Neuronal stem cell (in vitro differentiated cells): ENCODE data around the gene RFX8.
A peak's percentile ranks its signal among the peaks of the same experiment; 100 is the strongest.

ENCODE experiments used
- DNase-seq: peaks from one replicate; pipeline ENCODE4 v3.0.0-alpha.2; 2013; ENCODE audit warnings: low spot score
- H2AFZ ChIP-seq: one replicate; pipeline ENCODE4 v1.6.1; 2013; ENCODE audit warnings: mild to moderate bottlenecking, low read length, inconsistent platforms
- H2AK5ac ChIP-seq: 2 replicates; pipeline ENCODE4 v1.6.1; 2013; ENCODE audit warnings: low read depth, mild to moderate bottlenecking, inconsistent platforms, low read length, moderate library complexity, mixed read lengths
- H2BK120ac ChIP-seq: 2 replicates; pipeline ENCODE4 v1.6.1; 2013; ENCODE audit warnings: low read depth, mild to moderate bottlenecking, inconsistent platforms, low read length, moderate library complexity, mixed read lengths
- H2BK12ac ChIP-seq: one replicate; pipeline ENCODE4 v1.6.1; 2013; ENCODE audit warnings: low read length, inconsistent platforms
- H2BK15ac ChIP-seq: 2 replicates; pipeline ENCODE4 v1.6.1; 2013; ENCODE audit warnings: mild to moderate bottlenecking, low read length, inconsistent platforms, mixed read lengths
- H2BK5ac ChIP-seq: one replicate; pipeline ENCODE4 v1.6.1; 2013; ENCODE audit warnings: inconsistent platforms, mild to moderate bottlenecking, low read length, moderate library complexity
- H3K14ac ChIP-seq: one replicate; pipeline ENCODE4 v1.6.1; 2013; ENCODE audit warnings: low read length, inconsistent platforms
- H3K18ac ChIP-seq: 2 replicates; pipeline ENCODE4 v1.6.1; 2013; ENCODE audit warnings: low read length, inconsistent platforms
- H3K23ac ChIP-seq: 2 replicates; pipeline ENCODE4 v1.6.1; 2013; ENCODE audit warnings: low read depth, mild to moderate bottlenecking, mixed read lengths, low read length, inconsistent platforms; ENCODE audit not compliant: poor library complexity
- H3K27ac ChIP-seq: replicated peaks from 3 replicates; pipeline ENCODE4 v1.5.1; 2013; ENCODE audit warnings: low read length, inconsistent platforms
- H3K27me3 ChIP-seq, 3 experiments: 2 replicates each; pipeline ENCODE4 v1.6.1; 2013; ENCODE audit warnings: low read length in 3 of 3, mild to moderate bottlenecking in 2 of 3, inconsistent platforms in 1 of 3, low read depth in 1 of 3, mixed read lengths in 1 of 3, moderate library complexity in 1 of 3; ENCODE audit not compliant: control insufficient read depth in 3 of 3, insufficient read depth in 3 of 3
- H3K36me3 ChIP-seq, 2 donors: replicated peaks in 1 of 2; 2 replicates each; pipeline ENCODE4 v1.6.1; 2013; ENCODE audit warnings: low read length in 2 of 2; ENCODE audit not compliant: control insufficient read depth in 2 of 2, insufficient read depth in 2 of 2
- H3K4ac ChIP-seq: 2 replicates; pipeline ENCODE4 v1.6.1; 2013; ENCODE audit warnings: inconsistent platforms, mild to moderate bottlenecking, low read length, moderate library complexity
- H3K4me1 ChIP-seq, 2 donors: 1 replicate in 1 of 2; 2 replicates in 1 of 2; pipeline ENCODE4 v1.6.1; 2013; ENCODE audit warnings: low read length in 2 of 2, low read depth in 1 of 2; ENCODE audit not compliant: control insufficient read depth in 2 of 2, insufficient read depth in 1 of 2
- H3K4me2 ChIP-seq: one replicate; pipeline ENCODE4 v1.6.1; 2013; ENCODE audit warnings: mild to moderate bottlenecking, low read length, inconsistent platforms; ENCODE audit not compliant: insufficient read depth, poor library complexity, severe bottlenecking
- H3K4me3 ChIP-seq, 2 donors: 2 replicates each; pipeline ENCODE4 v1.5.1; 2013; ENCODE audit warnings: low read length in 2 of 2, mild to moderate bottlenecking in 2 of 2, inconsistent platforms in 1 of 2, moderate library complexity in 1 of 2
- H3K79me1 ChIP-seq: one replicate; pipeline ENCODE4 v1.6.1; 2013; ENCODE audit warnings: low read depth, mild to moderate bottlenecking, inconsistent platforms, low read length, moderate library complexity
- H3K9ac ChIP-seq: one replicate; pipeline ENCODE4 v1.6.1; 2013; ENCODE audit warnings: mild to moderate bottlenecking, low read depth, low read length, inconsistent platforms; ENCODE audit not compliant: poor library complexity
- H3K9me3 ChIP-seq, 2 donors: replicated peaks in 1 of 2; 2 replicates each; pipeline versions ENCODE3 to v1.6.1; 2013; ENCODE audit warnings: low read length in 2 of 2, mild to moderate bottlenecking in 2 of 2, inconsistent platforms in 1 of 2, low read depth in 1 of 2, mixed read lengths in 1 of 2, moderate library complexity in 1 of 2; ENCODE audit not compliant: control insufficient read depth in 2 of 2, insufficient read depth in 1 of 2
- H4K8ac ChIP-seq: one replicate; pipeline ENCODE4 v1.6.1; 2013; ENCODE audit warnings: low read depth, mild to moderate bottlenecking, inconsistent platforms, low read length, moderate library complexity
- H4K91ac ChIP-seq: one replicate; pipeline ENCODE4 v1.6.1; 2013; ENCODE audit warnings: low read length, low read depth, mild to moderate bottlenecking, inconsistent platforms; ENCODE audit not compliant: poor library complexity
- WGBS, 2 donors: extraction: QIAGEN DNeasy Blood & Tissue Kit; methylation state at CpG; one replicate each; pipeline ENCODE4 v1.1.7; 2013; ENCODE audit warnings: missing lambda C conversion rate in 2 of 2, mixed read lengths in 1 of 2; ENCODE audit not compliant: insufficient read length in 2 of 2, insufficient replicate concordance in 1 of 2; ENCODE audit errors: extremely low coverage in 2 of 2; 5-methylcytosine and 5-hydroxymethylcytosine counted together

The RFX8 gene

GRCh38 chr2:101372792-101373191, 102.1 kb downstream of the RFX8 start:
- no CpG with 5 or more reads among the region's 1 CpG for WGBS, 2 donors

DNA sequence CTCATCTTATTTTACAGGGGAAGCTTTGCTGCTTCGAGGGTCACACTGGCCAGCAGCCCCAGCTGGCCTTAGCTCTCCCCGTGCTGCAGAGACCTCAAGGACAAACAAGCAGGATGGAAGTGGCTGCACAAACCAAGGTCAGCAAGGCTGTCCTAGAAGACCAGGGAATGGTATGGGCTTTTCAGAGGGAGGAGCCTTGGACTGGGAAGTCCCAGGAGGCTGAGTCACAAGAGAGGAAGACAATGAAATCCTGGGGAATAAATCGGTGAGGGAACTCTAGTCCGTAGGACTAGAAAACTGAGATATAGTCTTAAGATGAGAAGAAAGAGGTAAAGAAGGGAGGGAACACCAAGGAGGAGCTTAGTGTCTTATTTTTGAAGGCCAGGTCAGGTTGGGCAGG, 103.3 kb downstream of the RFX8 start:
- H2AFZ ChIP-seq: no peak overlapping the region
- DNase-seq: no peak
- H3K23ac ChIP-seq: no peak overlapping the region
- H2BK5ac ChIP-seq: no peak overlapping the region
- H4K91ac ChIP-seq: no peak overlapping the region
- no peaks in the 10 kb centered on the region for H3K27me3 ChIP-seq
- no peak overlapping the region for H2BK120ac ChIP-seq
- peaks cover 6 to 9% of the 10 kb centered on the region in 2 donors for H3K4me1 ChIP-seq
- no peak overlapping the region for H2BK12ac ChIP-seq
- H3K79me1 ChIP-seq: no peaks in the 10 kb centered on the region
- no peaks in the 10 kb centered on the region for H3K36me3 ChIP-seq
- no peak overlapping the region for H3K4me3 ChIP-seq
- H3K9me3 ChIP-seq: no peaks in the 10 kb centered on the region
- no peak overlapping the region for H3K14ac ChIP-seq
- no peak overlapping the region for H3K9ac ChIP-seq
- H2AK5ac ChIP-seq: no peak overlapping the region
- H3K27ac ChIP-seq: no peak overlapping the region
- whole genome bisulfite sequencing, 2 donors: no CpG with 5 or more reads among the region's 4 CpGs
- no peak overlapping the region for H3K4me2 ChIP-seq
- no peak overlapping the region for H3K4ac ChIP-seq
- H4K8ac ChIP-seq: no peak overlapping the region
- H2BK15ac ChIP-seq: no peak overlapping the region
- H3K18ac ChIP-seq: no peak overlapping the region

More at GRCh38 chr2:101372792-101373191, 102.1 kb downstream of the RFX8 start:
- Histone ChIP-seq H2BK12ac (no peak overlapping the region), H2BK5ac (no peak overlapping the region), H3K27me3 (no peaks in the 10 kb centered on the region), H3K4me1 (peaks cover 6 to 9% of the 10 kb centered on the region in 2 donors), H3K4me2 (no peak overlapping the region), H2BK120ac (no peak overlapping the region), H2AK5ac (no peak overlapping the region), H3K36me3 (no peaks in the 10 kb centered on the region), H3K27ac (no peak overlapping the region), H2AFZ (no peak overlapping the region), H4K91ac (no peak overlapping the region), H3K9ac (no peak overlapping the region), H3K14ac (no peak overlapping the region), H3K4ac (no peak overlapping the region), H4K8ac (no peak overlapping the region), H3K79me1 (no peaks in the 10 kb centered on the region), H2BK15ac (no peak overlapping the region), H3K23ac (no peak overlapping the region), H3K4me3 (no peak overlapping the region), H3K18ac (no peak overlapping the region), H3K9me3 (no peaks in the 10 kb centered on the region)
- DNase-seq: no peak

DNA sequence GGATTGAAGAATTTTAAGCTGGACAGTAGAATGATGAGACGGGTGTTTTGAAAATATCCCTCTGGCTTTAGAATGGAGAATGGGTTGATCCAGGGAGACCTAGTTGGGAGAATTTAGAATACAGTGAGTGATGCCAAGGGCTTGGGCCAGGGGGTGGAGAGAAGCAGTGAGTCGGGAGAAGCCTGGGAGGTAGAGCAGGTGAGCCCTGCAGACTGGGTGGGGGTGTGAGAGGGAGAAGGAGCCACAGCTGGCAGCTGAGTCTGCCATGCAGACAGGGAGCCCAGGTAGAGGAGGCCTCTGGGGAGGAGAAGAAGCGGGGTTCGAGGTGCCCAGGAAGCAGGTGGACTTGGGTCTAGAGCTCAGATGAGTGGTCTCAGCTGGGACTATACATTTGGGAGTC, 105.8 kb downstream of the RFX8 start:
- no peak overlapping the region for H3K14ac ChIP-seq
- no peak overlapping the region for H3K18ac ChIP-seq
- H2AFZ ChIP-seq: no peak overlapping the region
- H3K4me1 ChIP-seq: peaks cover 6 to 9% of the 10 kb centered on the region in 2 donors
- no peak overlapping the region for H3K9ac ChIP-seq
- no peaks in the 10 kb centered on the region for H3K79me1 ChIP-seq
- no peak overlapping the region for H3K27ac ChIP-seq
- no peaks in the 10 kb centered on the region for H3K27me3 ChIP-seq
- WGBS, 2 donors: no CpG with 5 or more reads among the region's 4 CpGs
- H2BK15ac ChIP-seq: no peak overlapping the region
- H2BK12ac ChIP-seq: no peak overlapping the region
- H4K8ac ChIP-seq: no peak overlapping the region
- H3K4ac ChIP-seq: no peak overlapping the region
- no peak overlapping the region for H3K4me3 ChIP-seq
- no peak overlapping the region for H3K23ac ChIP-seq
- H3K4me2 ChIP-seq: no peak overlapping the region
- no peak for DNase-seq
- no peak overlapping the region for H2BK120ac ChIP-seq
- no peak overlapping the region for H4K91ac ChIP-seq
- H2AK5ac ChIP-seq: no peak overlapping the region
- H2BK5ac ChIP-seq: no peak overlapping the region
- H3K9me3 ChIP-seq: no peaks in the 10 kb centered on the region
- no peaks in the 10 kb centered on the region for H3K36me3 ChIP-seq

- Histone ChIP-seq H4K91ac (no peak overlapping the region), H3K4me2 (no peak overlapping the region), H2BK12ac (no peak overlapping the region), H3K27ac (no peak overlapping the region), H3K18ac (no peak overlapping the region), H3K23ac (no peak overlapping the region), H3K79me1 (no peaks in the 10 kb centered on the region), H3K14ac (peak overlapping the region; percentile 63), H2BK15ac (no peak overlapping the region), H2AK5ac (no peak overlapping the region), H2BK120ac (no peak overlapping the region), H3K4ac (no peak overlapping the region), H2AFZ (no peak overlapping the region), H2BK5ac (no peak overlapping the region), H3K4me3 (no peak overlapping the region), H3K9me3 (no peaks in the 10 kb centered on the region), H3K36me3 (no peaks in the 10 kb centered on the region), H4K8ac (no peak overlapping the region), H3K4me1 (peaks cover 6 to 9% of the 10 kb centered on the region in 2 donors), H3K27me3 (no peaks in the 10 kb centered on the region), H3K9ac (no peak overlapping the region)
- WGBS, 2 donors: no CpG with 5 or more reads among the region's 5 CpGs
- no peak for DNase-seq
These were observed 106.5 kb downstream of the RFX8 start for GRCh38 chr2:101368376-101368775.
